HG03045 (cell line): ENCODE data around the gene ILK.
A peak's percentile ranks its signal among the peaks of the same experiment; 100 is the strongest.

ENCODE experiments used
- ATAC-seq: cut with Tn5 transposase; IDR thresholded peaks from one replicate; pipeline ENCODE4 v1.9.1; 2021; ENCODE audit warnings: mild to moderate bottlenecking, moderate library complexity; ENCODE audit not compliant: unreplicated experiment

The ILK gene

GRCh38 chr11:6572215-6572614 is 31.4 kb upstream of the ILK start:
- no peak for ATAC-seq

DNA sequence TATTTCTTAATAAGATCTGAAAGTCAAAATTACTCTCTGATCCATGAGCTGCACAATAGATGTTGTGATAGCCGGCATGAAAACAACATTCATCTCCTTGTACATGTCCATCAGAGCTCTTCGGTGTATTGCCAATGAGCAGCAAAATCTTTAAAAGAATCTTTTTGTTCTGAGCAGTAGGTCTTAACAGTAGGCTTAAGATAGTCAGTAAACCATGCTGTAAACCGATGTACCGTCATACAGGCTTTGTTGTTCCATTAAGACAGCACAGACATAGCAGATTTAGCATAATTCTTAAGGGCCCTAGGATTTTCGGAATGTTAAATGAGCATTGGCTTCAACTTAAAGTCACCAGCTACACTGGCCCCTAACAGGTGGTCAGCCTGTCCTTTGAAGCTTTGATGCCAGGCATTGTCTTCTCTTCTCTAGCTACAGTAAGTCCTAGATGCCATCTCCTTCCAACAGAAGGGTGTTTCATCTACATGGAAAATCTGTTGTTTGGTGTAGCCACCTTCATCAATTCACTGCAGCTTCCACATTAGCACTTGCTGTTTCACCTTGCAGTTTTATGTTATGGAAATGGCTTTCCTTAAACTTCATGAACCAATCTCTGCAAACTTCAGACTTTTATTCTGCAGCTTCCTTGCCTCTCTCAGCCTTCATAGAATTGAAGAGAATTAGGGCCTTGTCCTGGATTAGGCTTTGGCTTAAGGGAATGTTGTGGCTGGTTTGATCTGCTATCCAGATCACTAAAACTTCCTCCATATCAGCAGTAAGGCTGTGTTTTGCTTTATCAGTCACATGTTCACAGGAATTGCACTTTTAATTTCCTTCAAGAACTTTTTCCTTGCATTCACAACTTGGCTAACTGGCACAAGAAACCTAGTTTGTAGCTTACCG is 28.5 kb upstream of the ILK start:
- no peak for ATAC-seq

- ATAC-seq, result no peak
Measured at GRCh38 chr11:6576471-6577373, 26.9 kb upstream of the ILK start.

GRCh38 chr11:6578134-6578533 is 25.4 kb upstream of the ILK start:
- ATAC-seq, result no peak

GRCh38 chr11:6579681-6580080 is 23.9 kb upstream of the ILK start:
- no peak for ATAC-seq

DNA sequence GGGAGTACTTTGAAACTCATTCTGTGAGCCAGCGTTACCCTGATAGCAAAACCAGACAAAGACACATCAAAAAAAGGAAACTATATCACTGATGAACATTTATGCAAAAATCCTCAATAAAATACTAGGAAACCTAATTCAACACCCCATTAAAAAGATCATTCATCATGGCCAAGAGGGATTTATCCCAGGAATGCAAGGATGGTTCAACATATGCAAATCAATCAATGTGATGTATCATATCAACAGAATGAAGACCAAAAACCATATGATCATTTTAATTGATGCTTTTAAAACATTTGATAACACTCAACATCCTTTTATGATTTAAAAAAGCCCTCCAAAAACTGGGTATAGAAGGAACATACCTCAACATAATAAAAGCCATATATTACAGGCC is 20.0 kb upstream of the ILK start:
- no peak for ATAC-seq

- no peak for ATAC-seq
Measured at GRCh38 chr11:6584528-6584927, 19.0 kb upstream of the ILK start.

- no peak for ATAC-seq
Measured at GRCh38 chr11:6586434-6587359, 16.9 kb upstream of the ILK start.

DNA sequence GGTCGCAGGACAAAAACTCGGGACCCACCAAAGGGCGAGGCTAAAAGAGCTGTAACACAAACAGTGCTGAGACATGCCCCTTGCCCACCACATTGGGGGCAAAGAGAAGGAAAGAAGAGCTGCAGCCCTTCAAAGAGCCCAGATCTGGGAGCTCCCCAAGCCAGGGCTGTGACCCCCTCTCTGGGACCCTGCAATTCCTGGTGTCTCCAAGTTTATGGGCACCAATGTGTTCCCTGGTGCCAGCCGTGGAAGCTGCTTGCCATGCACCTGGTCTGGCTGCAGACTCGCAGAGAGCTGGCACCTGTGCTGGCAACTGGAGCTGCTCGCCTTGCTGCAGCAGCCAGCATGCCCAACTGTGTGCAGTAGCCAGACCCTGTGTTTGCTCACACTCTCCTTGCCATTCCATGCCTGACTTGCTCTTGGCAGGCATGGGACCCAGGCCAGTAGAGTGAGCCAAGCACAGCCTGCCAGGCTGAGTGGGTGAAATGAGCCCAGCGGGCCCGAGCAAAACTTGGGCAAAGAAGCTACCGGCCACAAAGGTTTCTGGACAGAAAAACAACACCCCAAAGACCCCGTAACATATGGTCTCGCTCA is 16.1 kb upstream of the ILK start:
- no peak for ATAC-seq

DNA sequence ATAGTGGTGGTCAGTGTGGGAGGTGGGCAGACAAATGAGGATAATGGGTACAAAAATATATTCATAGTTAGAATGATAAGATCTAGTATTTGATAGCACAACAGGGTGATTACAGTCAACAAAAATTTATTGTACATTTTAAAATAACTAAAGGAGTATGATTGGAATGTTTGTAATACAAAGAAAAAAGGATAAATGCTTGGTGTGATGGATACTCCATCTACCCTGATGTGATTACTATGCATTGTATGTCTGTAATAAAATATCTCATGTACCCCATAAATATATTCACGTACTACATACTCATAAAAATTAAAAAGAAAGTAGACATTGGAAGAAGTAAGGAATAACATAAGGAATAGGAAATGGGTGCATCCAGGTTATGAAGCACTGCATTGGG is 15.6 kb upstream of the ILK start:
- no peak for ATAC-seq

- ATAC-seq, result no peak
Measured at GRCh38 chr11:6594142-6594768, 9.3 kb upstream of the ILK start.

DNA sequence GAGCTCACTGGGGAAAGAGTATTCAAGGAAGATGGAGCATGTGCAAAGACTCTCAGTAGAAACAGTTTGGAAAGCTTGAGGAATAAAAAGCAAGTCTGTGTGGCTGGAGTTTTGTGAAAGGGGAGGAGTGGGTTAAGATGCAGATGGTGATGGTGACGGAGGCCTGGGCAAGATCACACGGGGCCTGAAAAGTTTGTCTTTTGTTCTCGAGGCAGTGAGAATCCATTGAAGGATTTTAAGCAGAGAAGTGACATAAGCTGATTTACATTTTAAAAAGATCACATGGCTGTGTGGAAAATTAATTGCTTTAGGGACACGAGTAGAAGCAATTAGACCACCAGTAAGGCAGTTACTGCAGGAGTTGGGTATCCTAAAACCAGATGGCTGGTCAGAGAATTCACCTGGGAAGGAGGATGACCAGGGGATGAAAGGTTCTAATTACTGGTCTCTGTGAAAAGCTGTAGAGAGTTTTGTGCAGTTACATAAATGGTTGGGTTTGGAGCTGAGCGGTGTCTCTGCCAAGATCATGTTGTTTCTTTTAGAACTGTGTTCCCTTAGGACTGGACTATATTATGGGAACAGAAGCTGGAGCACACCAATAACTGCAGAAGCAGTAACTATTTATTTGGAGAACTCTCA is 7.2 kb upstream of the ILK start:
- no peak for ATAC-seq

GRCh38 chr11:6598555-6598954 is 5.0 kb upstream of the ILK start:
- ATAC-seq, result no peak

DNA sequence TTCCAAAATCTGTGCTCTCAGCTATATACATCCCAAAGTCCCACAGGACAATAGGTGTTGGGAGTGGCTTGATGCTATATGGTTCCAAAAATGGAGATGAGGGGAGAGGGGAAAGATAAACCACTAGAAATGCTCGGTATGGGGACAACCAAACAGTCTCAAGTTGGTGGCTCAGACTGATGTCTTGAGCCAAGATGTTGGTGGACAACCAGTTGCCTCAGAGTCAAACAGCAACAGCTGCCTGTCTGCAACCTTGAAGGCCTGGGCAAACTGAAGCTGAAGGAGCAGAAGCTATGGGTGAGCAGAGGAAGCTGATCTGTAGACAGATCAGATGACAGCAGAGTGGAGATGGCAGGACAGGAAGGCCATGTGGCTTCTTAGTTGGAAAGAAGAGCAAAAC is 4.1 kb upstream of the ILK start:
- no peak for ATAC-seq

- ATAC-seq, result no peak
Measured at GRCh38 chr11:6599881-6600390, 3.6 kb upstream of the ILK start.

DNA sequence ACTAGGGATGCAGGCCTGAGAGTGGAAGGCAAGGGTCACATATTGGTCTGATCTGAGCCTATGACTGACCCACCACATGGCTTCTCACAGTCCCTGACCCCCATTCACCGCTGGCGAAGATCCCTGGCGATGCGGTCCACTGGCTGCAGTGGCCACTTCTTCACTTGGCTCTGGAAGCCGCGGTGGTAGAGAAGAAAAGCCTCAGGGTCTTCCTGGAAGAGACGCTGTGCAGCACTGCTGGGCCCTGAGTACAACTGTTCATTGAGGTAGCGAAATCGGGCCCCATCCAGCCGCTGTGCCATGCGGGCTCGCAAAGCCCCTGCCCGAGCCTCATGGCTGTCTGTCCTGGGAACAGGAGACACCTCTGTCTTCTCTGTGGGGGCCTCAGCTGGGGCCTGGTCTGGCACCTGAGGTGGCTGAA is 2.5 kb upstream of the ILK start:
- ATAC-seq, result no peak

DNA sequence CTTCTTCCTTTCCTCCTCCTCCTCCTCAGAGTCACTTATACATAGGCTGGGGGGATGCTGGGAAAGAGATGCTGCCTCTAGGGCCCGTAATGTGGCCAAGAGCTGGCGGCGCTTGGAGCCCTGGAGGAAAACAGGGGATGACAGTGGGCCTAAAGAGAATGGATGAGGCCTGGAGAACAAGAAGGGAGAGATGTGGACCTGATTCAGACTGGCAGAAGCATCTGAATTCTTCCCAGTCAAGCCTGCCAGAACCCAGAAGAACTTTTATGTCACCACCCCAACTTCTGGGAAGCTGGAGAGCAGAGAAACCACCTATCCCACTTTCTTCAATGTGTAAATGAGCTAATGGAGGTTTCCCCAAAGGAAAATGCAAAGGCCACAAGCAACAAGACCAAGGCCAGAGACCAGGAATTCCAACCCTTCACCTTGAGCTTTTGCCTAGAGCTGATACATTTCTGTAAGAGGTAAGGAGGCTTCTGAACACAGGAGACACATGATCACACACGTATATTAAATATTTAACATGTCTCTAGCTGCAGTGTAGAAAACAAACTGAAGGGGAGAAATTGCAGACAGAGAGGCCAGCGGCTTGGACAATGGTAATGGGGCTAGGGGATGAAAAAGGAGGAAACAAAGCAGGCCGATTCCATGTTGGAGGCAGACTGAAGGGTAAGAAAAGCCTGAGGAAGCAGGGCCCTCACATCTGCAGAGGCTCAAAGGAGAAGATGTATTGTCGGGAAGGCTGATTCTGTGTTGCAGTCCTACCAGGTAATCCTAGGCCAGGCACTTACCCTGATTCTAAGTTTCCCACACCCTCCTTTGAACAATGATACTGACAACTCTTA is 1.3 kb upstream of the ILK start:
- ATAC-seq, result no peak

DNA sequence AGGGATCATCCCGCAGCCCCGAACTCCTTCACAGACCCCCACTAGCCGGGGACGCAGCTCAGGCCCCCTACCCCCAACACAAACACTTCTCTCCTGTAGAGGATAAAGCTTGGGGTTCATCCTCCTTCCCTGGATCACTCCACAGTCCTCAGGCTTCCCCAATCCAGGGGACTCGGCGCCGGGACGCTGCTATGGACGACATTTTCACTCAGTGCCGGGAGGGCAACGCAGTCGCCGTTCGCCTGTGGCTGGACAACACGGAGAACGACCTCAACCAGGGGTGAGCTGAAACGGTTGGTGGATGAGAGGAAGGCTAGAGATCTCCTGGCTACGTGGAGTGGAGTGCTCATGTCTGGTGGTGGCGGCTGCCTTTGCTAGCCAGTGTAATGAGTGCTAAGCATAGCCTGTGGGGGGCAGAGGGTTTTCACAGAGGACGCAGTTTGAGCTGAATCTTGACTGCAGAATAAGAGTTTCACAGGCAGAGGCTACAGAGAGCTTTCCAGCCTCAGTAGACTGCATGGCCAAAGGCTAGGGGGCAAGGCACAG is 580 bp downstream of the ILK start:
- peak; percentile 36 for ATAC-seq
